NCI-H128 (cell line): ENCODE measurements around the gene HOXB9.

Source experiments
- DNase-seq: peaks from one replicate; lab custom pipeline; 2025; ENCODE audit not compliant: unreplicated experiment; lab: John Stamatoyannopoulos, UW

HOXB9 gene

GRCh38 chr17:48612854-48613691 is 13.1 kb downstream of the HOXB9 start:
- no peak for DNase-seq

GRCh38 chr17:48612456-48612853 is 13.7 kb downstream of the HOXB9 start:
- no peak for DNase-seq

GRCh38 chr17:48611681-48612455 is 14.3 kb downstream of the HOXB9 start:
- peak; percentile 44 for DNase-seq

GRCh38 chr17:48611213-48611612 is 14.9 kb downstream of the HOXB9 start:
- no peak for DNase-seq

GRCh38 chr17:48610282-48611211 is 15.6 kb downstream of the HOXB9 start, which contains the start of gene HOXB7:
Gene HOXB7 (minus strand): TSS chr17:48611017. CDS start chr17:48610918, 99 bp downstream.
- no peak for DNase-seq

- no peak for DNase-seq
These were observed 16.3 kb downstream of the HOXB9 start for GRCh38 chr17:48609759-48610281.

GRCh38 chr17:48609033-48609432 is 17.1 kb downstream of the HOXB9 start:
- no peak for DNase-seq

GRCh38 chr17:48608494-48608834 is 17.7 kb downstream of the HOXB9 start:
- no peak for DNase-seq

GRCh38 chr17:48606892-48607614 is 19.1 kb downstream of the HOXB9 start:
- DNase-seq, result no peak

- DNase-seq, result no peak
These were observed 19.9 kb downstream of the HOXB9 start for GRCh38 chr17:48605991-48606891.

- DNase-seq, result no peak
These were observed 20.7 kb downstream of the HOXB9 start for GRCh38 chr17:48605409-48605919.

GRCh38 chr17:48604770-48605329 is 21.3 kb downstream of the HOXB9 start, which contains the start of gene HOXB6:
Gene HOXB6 (minus strand): TSS chr17:48604986. CDS start chr17:48598150, 6,836 bp downstream.
- no peak for DNase-seq

- no peak for DNase-seq
These were observed 22.0 kb downstream of the HOXB9 start for GRCh38 chr17:48603959-48604769.

- DNase-seq, result no peak
These were observed 24.4 kb downstream of the HOXB9 start for GRCh38 chr17:48601539-48602425.

- DNase-seq, result no peak
These were observed 25.0 kb downstream of the HOXB9 start for GRCh38 chr17:48601207-48601538.

- DNase-seq, result no peak
These were observed 25.7 kb downstream of the HOXB9 start for GRCh38 chr17:48600244-48601098.
